Raji (cell line): ENCODE measurements around the gene ST8SIA6.

ENCODE experiments used
- POLR2A ChIP-seq: IDR thresholded peaks from 2 replicates; pipeline ENCODE4 v1.6.1; 2011; ENCODE audit warnings: low read depth, low read length, control low read depth; ENCODE audit not compliant: insufficient read depth

The ST8SIA6 gene

GRCh38 chr10:17289763-17290162 is 164.6 kb downstream of the ST8SIA6 start:
- TF ChIP-seq POLR2A: no peak

- no peak for TF ChIP-seq POLR2A
Observed at GRCh38 chr10:17286562-17287550, 167.5 kb downstream of the ST8SIA6 start.

GRCh38 chr10:17282311-17282710 is 172.1 kb downstream of the ST8SIA6 start:
- TF ChIP-seq POLR2A: no peak

GRCh38 chr10:17278607-17279240 is 175.7 kb downstream of the ST8SIA6 start:
- TF ChIP-seq POLR2A: no peak

GRCh38 chr10:17276756-17277424 is 177.5 kb downstream of the ST8SIA6 start:
- TF ChIP-seq POLR2A: no peak

DNA sequence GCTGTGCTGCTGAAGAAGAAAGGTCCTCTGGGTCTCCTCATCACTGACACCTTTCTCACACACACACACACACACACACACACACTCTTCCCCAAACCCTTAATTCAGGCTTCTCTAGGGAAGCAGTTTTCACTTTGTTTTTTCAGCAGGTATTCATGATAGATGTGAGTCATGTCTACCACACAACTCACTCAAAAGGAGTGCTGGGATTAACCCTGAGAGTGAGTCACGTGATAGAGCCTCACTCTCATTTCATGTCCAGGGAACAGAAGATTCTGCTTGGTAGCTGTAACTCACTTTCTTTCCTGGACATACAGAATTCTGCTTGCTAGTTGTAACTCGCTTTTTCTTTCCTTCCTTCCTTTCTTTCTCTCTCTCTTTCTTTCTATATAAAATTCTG is 181.0 kb downstream of the ST8SIA6 start:
- no peak for TF ChIP-seq POLR2A

GRCh38 chr10:17272648-17273047 is 181.7 kb downstream of the ST8SIA6 start:
- TF ChIP-seq POLR2A: no peak
